GM18870 (cell line): ENCODE results near the gene VEGFC.

Source experiments
- ATAC-seq: cut with Tn5 transposase; IDR thresholded peaks from one replicate; pipeline ENCODE4 v1.9.1; 2021; ENCODE audit warnings: moderate library complexity; ENCODE audit not compliant: unreplicated experiment

Gene VEGFC

DNA sequence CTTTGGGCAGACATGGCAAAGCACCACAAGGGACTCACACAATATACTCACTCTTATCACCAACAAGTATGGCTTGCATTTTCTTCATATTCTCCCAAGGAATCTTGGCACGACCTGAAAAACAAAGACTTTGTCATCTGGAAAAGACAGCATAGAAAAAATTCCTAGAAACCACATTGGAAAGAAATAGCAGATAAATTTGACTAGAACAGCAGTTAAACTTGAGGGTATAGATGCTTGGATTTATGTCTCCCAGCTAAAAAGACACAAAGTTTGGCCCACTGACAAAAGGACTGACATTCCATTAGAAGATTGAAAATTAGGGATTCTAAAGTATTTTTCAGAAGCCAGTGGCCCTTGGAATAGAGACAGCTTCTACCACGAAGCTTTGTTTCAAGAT lies 6.9 kb upstream of the VEGFC start:
- ATAC-seq, result no peak

GRCh38 chr4:176798540-176798939 lies 5.8 kb upstream of the VEGFC start:
- no peak for ATAC-seq

DNA sequence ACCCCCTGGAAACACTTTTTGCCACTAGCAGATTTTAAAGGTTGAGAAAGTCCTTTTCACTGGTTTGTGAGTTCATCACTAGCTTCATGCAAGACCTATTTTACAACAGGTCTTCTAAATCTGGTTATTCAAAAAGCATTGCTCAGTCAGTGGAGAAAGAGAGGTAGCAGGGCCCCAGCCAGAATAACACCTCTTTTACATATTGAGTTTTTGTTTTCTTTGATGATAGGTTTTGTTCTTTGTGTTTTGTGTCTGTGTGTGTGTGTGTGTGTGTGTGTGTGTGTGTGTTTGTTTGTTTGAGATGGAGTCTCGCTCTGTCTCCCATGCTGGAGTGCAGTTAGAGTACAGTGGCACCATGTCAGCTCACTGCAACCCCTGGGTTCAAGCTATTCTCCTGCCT lies 2.7 kb upstream of the VEGFC start:
- ATAC-seq, result no peak

- ATAC-seq, result no peak
Measured at GRCh38 chr4:176794651-176795050, 1.9 kb upstream of the VEGFC start.

DNA sequence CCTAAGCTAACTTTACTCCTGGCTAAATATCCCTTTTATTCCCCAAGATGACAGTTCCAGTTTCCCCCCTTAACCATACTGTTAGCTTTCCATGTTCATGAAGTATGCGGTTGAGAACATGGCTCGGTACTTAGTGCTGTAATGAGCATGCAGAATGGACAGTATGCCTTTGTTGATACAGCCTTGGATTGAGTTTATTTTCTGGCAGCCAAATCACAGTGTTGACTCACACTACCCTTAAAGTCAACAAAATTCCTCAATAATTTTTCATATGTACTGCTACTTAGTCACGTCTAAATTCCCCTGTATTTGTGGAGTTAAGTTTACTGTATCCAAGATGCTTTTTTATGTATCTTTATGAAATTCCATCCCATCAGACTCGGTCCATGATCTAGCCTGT lies 1.4 kb upstream of the VEGFC start:
- ATAC-seq, result no peak

GRCh38 chr4:176793060-176793605 lies 411 bp upstream of the VEGFC start:
- ATAC-seq, result no peak

DNA sequence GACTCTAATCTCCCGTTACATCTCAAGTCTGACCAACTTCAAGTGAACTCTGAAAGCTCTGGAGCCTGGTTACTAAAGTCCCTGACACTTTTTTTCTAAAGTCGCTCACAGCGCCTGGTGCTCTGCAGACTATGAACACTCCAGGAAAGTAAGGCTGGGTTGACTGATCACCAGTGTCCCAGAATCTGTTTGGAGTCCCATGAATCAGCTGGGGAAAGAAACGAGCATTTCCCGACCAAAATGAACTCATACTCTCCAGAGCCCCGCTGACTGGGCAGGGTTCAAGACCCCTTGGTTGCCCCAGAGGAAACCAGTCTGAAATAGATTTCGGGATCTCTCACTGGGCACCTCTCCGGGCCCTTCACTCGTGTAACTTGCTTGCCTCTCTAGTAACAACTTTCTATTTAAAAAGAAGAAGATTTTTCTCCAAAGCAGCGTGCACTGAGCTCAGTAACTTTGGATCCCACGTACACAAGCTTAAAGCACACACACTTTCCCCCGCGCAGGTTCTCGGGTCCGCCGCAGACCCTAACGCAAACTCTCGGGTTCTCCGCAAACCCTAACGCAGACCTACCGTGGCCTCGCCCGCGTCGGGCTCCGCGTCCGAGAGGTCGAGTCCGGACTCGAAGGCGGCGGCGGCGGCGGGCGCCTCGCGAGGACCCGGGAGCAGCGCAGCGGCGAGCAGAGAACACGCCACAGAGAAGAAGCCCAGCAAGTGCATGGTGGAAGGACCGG lies 964 bp downstream of the VEGFC start:
- no peak for ATAC-seq

DNA sequence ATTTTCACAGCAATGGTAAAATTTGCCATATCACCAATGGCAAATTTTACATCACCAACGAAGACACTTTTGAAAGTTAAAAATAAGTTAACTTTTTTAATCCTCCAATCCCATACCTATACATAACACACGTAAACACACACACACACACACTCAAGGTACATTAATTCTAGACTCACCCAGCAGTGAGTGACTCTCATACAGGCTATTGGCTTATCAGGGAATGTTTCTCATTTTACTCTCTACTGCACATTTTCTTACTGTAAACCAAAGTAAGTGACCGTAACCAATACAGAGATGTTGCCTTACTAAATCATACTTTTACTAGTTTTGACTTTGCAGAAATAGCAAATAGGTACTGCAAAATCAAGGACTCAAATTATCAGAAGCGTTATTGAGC lies 2.3 kb downstream of the VEGFC start:
- ATAC-seq, result no peak

- peak; percentile 81 for ATAC-seq
Measured at GRCh38 chr4:176789955-176790354, 2.8 kb downstream of the VEGFC start.

- ATAC-seq, result no peak
Measured at GRCh38 chr4:176788971-176789370, 3.8 kb downstream of the VEGFC start.

- no peak for ATAC-seq
Measured at GRCh38 chr4:176788248-176788647, 4.5 kb downstream of the VEGFC start.

- ATAC-seq, result no peak
Measured at GRCh38 chr4:176784816-176785215, 7.9 kb downstream of the VEGFC start.

GRCh38 chr4:176782794-176783193 lies 9.9 kb downstream of the VEGFC start:
- no peak for ATAC-seq

DNA sequence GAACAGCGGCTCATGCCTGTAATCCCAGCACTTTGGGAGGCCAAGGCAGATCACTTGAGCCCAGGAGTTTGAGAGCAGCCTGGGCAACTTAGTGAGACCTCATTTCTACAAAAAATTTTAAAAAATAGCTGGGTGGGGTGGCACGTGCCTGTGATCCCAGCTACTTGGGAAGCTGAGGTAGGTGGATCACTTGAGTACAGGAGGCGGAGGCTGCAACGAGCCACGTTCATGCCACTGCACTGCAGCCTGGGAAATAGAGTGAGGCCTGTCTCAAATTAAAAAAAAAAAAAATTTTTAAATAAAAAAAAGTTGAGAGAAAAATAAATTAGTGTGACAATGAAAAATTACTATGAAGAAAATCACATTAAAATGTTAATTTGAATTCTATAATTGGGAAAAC lies 10.5 kb downstream of the VEGFC start:
- ATAC-seq, result no peak

DNA sequence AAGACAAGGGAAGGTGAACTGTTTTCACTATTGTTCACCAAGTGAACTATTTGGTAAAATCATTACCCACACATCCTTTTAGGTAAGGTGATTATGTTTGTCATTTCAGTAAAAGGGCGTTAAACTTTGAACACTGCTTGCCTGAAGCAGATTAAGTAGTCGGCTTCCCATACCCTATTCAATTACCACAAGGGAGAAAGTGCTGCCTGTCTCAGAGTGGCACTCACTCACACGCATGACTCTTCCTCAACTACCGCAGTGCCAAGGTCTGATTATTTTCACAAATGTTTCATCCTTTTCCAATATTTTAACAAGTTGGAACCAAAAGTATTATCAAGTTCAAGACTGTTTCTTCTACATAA lies 11.0 kb downstream of the VEGFC start:
- ATAC-seq, result no peak

- no peak for ATAC-seq
Measured at GRCh38 chr4:176780995-176781738, 11.6 kb downstream of the VEGFC start.

DNA sequence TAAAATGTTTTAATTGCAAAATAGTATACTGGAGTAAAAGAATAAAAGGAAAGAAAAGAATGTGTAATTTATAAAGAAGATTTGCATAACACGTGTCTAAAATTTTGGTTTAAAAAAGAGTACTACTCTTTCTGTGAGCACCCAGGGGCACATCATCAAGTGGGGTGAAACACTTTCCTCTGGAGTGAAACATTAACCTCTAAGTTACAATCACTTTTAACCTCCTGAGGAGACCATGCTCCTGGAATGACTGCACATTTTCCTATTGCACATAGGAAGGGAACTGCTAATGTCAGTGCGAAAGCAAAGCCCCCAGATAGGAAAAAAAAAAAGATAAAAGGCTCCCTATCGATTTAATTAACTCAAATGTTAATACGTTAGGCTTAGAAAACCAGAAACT lies 13.3 kb downstream of the VEGFC start:
- no peak for ATAC-seq

DNA sequence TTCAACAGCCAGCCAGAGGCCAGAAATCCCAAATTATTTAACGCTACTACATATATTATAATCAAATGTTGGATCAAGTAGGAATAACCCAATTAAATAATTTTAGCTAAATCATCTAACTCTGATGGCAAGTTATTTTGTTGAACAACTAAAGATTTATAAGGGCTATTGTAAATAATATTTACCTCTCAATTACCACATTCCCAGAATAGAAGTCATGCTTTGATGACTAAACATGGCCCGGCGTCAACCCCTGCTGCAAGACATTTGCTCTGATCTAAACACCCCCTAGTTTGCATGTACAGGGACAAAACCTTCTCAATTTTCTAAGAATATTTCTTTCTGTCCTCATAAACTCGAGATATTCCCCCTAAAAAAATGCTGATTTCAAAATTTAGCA lies 14.2 kb downstream of the VEGFC start:
- no peak for ATAC-seq

- no peak for ATAC-seq
Measured at GRCh38 chr4:176778063-176778462, 14.7 kb downstream of the VEGFC start.

- no peak for ATAC-seq
Measured at GRCh38 chr4:176775338-176775737, 17.4 kb downstream of the VEGFC start.

DNA sequence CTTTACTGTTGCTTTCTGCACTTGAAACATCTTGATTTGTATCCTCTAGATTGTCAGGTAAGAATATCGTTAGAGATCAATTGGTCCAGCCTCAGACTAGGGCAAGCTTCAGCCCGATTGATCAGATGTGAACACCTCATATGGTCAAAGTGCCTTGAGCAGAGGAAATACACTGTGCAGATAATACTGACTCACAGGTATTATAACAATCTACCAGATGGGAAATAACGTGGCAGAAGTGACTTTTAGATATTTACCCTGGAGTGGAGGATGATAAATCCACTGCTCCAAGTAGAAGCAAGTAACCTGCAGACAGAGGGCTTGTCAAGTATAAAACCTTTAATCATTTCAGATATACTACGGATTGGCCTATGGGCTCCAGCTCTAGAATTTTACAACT lies 17.9 kb downstream of the VEGFC start:
- no peak for ATAC-seq

DNA sequence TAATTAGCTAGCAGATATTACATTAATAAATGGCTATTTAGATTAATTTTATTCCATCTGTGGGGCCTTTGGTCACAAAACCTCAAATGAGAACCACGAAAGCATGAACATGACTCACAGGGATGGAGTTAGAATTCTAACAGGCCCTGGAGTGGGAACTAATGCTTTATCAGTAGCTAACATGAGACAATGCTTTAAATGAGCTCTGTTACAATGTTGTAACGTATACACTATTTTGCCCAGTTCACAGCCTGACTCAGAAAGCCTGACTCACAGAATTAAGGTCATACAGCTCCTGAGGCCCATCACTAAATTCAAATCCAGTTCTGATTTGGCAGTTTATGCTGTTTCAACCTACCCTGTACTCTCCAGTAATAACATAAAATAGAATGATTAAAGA lies 23.2 kb downstream of the VEGFC start:
- no peak for ATAC-seq
